Gastrocnemius medialis (tissue), 4 donors: ENCODE results near the gene TYMP.

Experiments
- CTCF ChIP-seq, 5 experiments: fragments of 450-650 bp in 3 of 5; fragments of 200-600 bp in 2 of 5; sonication (generic) in 2 of 5; IDR thresholded peaks in 4 of 5; conservative IDR thresholded peaks in 1 of 5; 1 replicate in 4 of 5; 2 replicates in 1 of 5; pipeline ENCODE4 v1.5.1; 2016 to 2019; ENCODE audit warnings: antibody characterized with exemption in 5 of 5, mild to moderate bottlenecking in 3 of 5, moderate library complexity in 3 of 5
- POLR2A ChIP-seq, 2 donors: fragments of 450-650 bp; IDR thresholded peaks; one replicate each; pipeline ENCODE4 v1.6.1; 2017; ENCODE audit warnings: antibody characterized with exemption in 2 of 2, mild to moderate bottlenecking in 2 of 2, moderate library complexity in 2 of 2

DNA sequence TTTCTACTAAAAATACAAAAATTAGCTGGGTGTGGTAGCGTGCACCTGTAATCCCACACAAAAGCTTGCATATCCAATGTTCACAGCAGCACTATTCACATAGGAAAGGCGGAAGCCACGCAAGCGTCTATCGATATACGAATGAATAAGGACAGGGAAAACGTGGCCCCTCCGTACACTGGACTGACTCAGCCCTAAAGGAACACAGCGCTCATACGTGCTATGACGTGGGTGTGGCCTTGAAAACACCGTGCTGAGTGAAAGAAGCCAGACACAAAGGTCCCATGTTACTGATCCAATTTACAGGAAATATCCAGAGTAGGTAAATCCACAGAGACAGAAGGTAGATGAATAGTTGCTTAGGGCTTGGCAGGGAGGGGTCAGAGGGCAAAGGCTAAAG lies 29.4 kb downstream of the TYMP start:
- no peak for TF ChIP-seq CTCF (IDR thresholded peaks at IDR 0.05 in 4 of 5, conservative IDR thresholded peaks at IDR 0.05 in 1 of 5)
- no peak for TF ChIP-seq POLR2A (IDR thresholded peaks at IDR 0.05)
